Mesendoderm (in vitro differentiated cells): ENCODE results near the gene TLR2.
A peak's percentile ranks its signal among the peaks of the same experiment; 100 is the strongest.

ENCODE experiments used
- DNase-seq: peaks from one replicate; pipeline ENCODE4 v3.0.0; 2013
- H2AK5ac ChIP-seq: 2 replicates; pipeline ENCODE4 v1.6.1; 2013; ENCODE audit warnings: low read length, inconsistent platforms
- H2BK120ac ChIP-seq: 2 replicates; pipeline ENCODE4 v1.6.1; 2013; ENCODE audit warnings: low read depth, mild to moderate bottlenecking, low read length, moderate library complexity, mixed read lengths
- H2BK15ac ChIP-seq: replicated peaks from 2 replicates; pipeline ENCODE4 v1.6.1; 2013; ENCODE audit warnings: low read depth, mild to moderate bottlenecking, moderate library complexity
- H2BK5ac ChIP-seq: 2 replicates; pipeline ENCODE4 v1.6.1; 2013; ENCODE audit warnings: low read length, inconsistent platforms
- H3K18ac ChIP-seq: 2 replicates; pipeline ENCODE4 v1.6.1; 2013; ENCODE audit warnings: mild to moderate bottlenecking, low read length, mixed read lengths
- H3K23ac ChIP-seq: one replicate; pipeline ENCODE4 v1.6.1; 2013; ENCODE audit warnings: low read length
- H3K27ac ChIP-seq: 2 replicates; pipeline ENCODE4 v1.5.1; 2013; ENCODE audit warnings: low read depth, mild to moderate bottlenecking, inconsistent platforms, low read length, moderate library complexity
- H3K27me3 ChIP-seq: 2 replicates; pipeline ENCODE4 v1.6.1; 2013; ENCODE audit warnings: low read length, control low read depth, mild to moderate bottlenecking, inconsistent platforms; ENCODE audit not compliant: insufficient read depth, poor library complexity
- H3K36me3 ChIP-seq: 2 replicates; pipeline ENCODE4 v1.6.1; 2013; ENCODE audit warnings: low read length, inconsistent platforms; ENCODE audit not compliant: control insufficient read depth, insufficient read depth
- H3K4ac ChIP-seq: one replicate; pipeline ENCODE4 v1.6.1; 2013; ENCODE audit warnings: low read depth, mild to moderate bottlenecking, low read length, moderate library complexity
- H3K4me1 ChIP-seq: 2 replicates; pipeline ENCODE4 v1.6.1; 2013; ENCODE audit warnings: low read depth, low read length, inconsistent platforms; ENCODE audit not compliant: control insufficient read depth
- H3K4me2 ChIP-seq: 2 replicates; pipeline ENCODE4 v1.6.1; 2013; ENCODE audit warnings: low read length
- H3K4me3 ChIP-seq: 2 replicates; pipeline ENCODE4 v1.5.1; 2013; ENCODE audit warnings: mild to moderate bottlenecking, low read length
- H3K56ac ChIP-seq: one replicate; pipeline ENCODE4 v1.6.1; 2013; ENCODE audit warnings: low read length
- H3K79me1 ChIP-seq: 2 replicates; pipeline ENCODE4 v1.6.1; 2013; ENCODE audit warnings: low read length, inconsistent platforms
- H3K79me2 ChIP-seq: 2 replicates; pipeline ENCODE4 v1.6.1; 2013; ENCODE audit warnings: mild to moderate bottlenecking, low read length; ENCODE audit not compliant: control insufficient read depth, insufficient read depth
- H3K9ac ChIP-seq: 2 replicates; pipeline ENCODE4 v1.6.1; 2013; ENCODE audit warnings: low read length, inconsistent platforms
- H4K5ac ChIP-seq: one replicate; pipeline ENCODE4 v1.6.1; 2013; ENCODE audit warnings: low read length
- H4K8ac ChIP-seq: one replicate; pipeline ENCODE4 v1.6.1; 2013; ENCODE audit warnings: low read depth, mild to moderate bottlenecking, control low read depth, low read length, moderate library complexity
- WGBS: extraction: QIAGEN DNeasy Blood & Tissue Kit; methylation state at CpG from one replicate; pipeline ENCODE4 v1.1.7; 2013; ENCODE audit warnings: low lambda C conversion rate, missing lambda C conversion rate; ENCODE audit not compliant: insufficient coverage; ENCODE audit errors: extremely low coverage; 5-methylcytosine and 5-hydroxymethylcytosine counted together

TLR2 gene

GRCh38 chr4:153725831-153726154 is 41.7 kb downstream of the TLR2 start:
- no peak overlapping the region for H3K18ac ChIP-seq
- H3K4ac ChIP-seq, result no peak overlapping the region
- no peaks in the 10 kb centered on the region for H3K79me1 ChIP-seq
- no peak overlapping the region for H3K23ac ChIP-seq
- no CpG with 5 or more reads among the region's 1 CpG for WGBS
- no peak overlapping the region for H3K56ac ChIP-seq
- no peak overlapping the region for H2BK5ac ChIP-seq
- H2BK15ac ChIP-seq, result no peak overlapping the region
- DNase-seq, result no peak
- no peaks in the 10 kb centered on the region for H3K36me3 ChIP-seq
- H3K4me1 ChIP-seq, result no peaks in the 10 kb centered on the region
- H4K8ac ChIP-seq, result no peak overlapping the region
- no peak overlapping the region for H3K9ac ChIP-seq
- H2BK120ac ChIP-seq, result no peak overlapping the region
- no peak overlapping the region for H2AK5ac ChIP-seq
- no peaks in the 10 kb centered on the region for H3K79me2 ChIP-seq
- no peak overlapping the region for H3K4me3 ChIP-seq
- H3K27me3 ChIP-seq, result no peaks in the 10 kb centered on the region
- H4K5ac ChIP-seq, result no peak overlapping the region
- H3K27ac ChIP-seq, result no peak overlapping the region
- no peak overlapping the region for H3K4me2 ChIP-seq

GRCh38 chr4:153728151-153728550 is 44.1 kb downstream of the TLR2 start:
- WGBS, result no CpG with 5 or more reads among the region's 5 CpGs
- no peaks in the 10 kb centered on the region for H3K4me1 ChIP-seq
- no peak overlapping the region for H2BK5ac ChIP-seq
- H3K23ac ChIP-seq, result no peak overlapping the region
- no peak overlapping the region for H2AK5ac ChIP-seq
- H3K4me2 ChIP-seq, result no peak overlapping the region
- no peaks in the 10 kb centered on the region for H3K36me3 ChIP-seq
- H3K18ac ChIP-seq, result no peak overlapping the region
- H3K27ac ChIP-seq, result no peak overlapping the region
- no peaks in the 10 kb centered on the region for H3K27me3 ChIP-seq
- H2BK120ac ChIP-seq, result no peak overlapping the region
- no peak for DNase-seq
- no peaks in the 10 kb centered on the region for H3K79me2 ChIP-seq
- H3K56ac ChIP-seq, result no peak overlapping the region
- H3K79me1 ChIP-seq, result no peaks in the 10 kb centered on the region
- no peak overlapping the region for H3K9ac ChIP-seq
- H2BK15ac ChIP-seq, result no peak overlapping the region
- H3K4ac ChIP-seq, result no peak overlapping the region
- H4K5ac ChIP-seq, result no peak overlapping the region
- H3K4me3 ChIP-seq, result no peak overlapping the region
- H4K8ac ChIP-seq, result no peak overlapping the region

GRCh38 chr4:153728660-153729059 is 44.6 kb downstream of the TLR2 start:
- no peak overlapping the region for H2BK5ac ChIP-seq
- H3K36me3 ChIP-seq, result no peaks in the 10 kb centered on the region
- no peaks in the 10 kb centered on the region for H3K79me2 ChIP-seq
- no peak overlapping the region for H2BK120ac ChIP-seq
- no peak overlapping the region for H3K18ac ChIP-seq
- H3K4me3 ChIP-seq, result no peak overlapping the region
- no peaks in the 10 kb centered on the region for H3K79me1 ChIP-seq
- H3K9ac ChIP-seq, result no peak overlapping the region
- no CpG with 5 or more reads among the region's 4 CpGs for WGBS
- no peaks in the 10 kb centered on the region for H3K4me1 ChIP-seq
- no peak overlapping the region for H2BK15ac ChIP-seq
- H3K4me2 ChIP-seq, result no peak overlapping the region
- no peak overlapping the region for H3K56ac ChIP-seq
- no peak overlapping the region for H3K23ac ChIP-seq
- no peak for DNase-seq
- H3K27ac ChIP-seq, result no peak overlapping the region
- H4K5ac ChIP-seq, result no peak overlapping the region
- no peaks in the 10 kb centered on the region for H3K27me3 ChIP-seq
- H2AK5ac ChIP-seq, result no peak overlapping the region
- no peak overlapping the region for H4K8ac ChIP-seq
- no peak overlapping the region for H3K4ac ChIP-seq

GRCh38 chr4:153729895-153730294 is 45.8 kb downstream of the TLR2 start:
- Histone ChIP-seq H3K36me3 (no peaks in the 10 kb centered on the region), H3K27ac (no peak overlapping the region), H3K23ac (no peak overlapping the region), H3K79me2 (no peaks in the 10 kb centered on the region), H4K8ac (no peak overlapping the region), H2BK120ac (no peak overlapping the region), H3K4me3 (no peak overlapping the region), H3K4me2 (no peak overlapping the region), H3K27me3 (no peaks in the 10 kb centered on the region), H2AK5ac (no peak overlapping the region), H2BK5ac (no peak overlapping the region), H3K4ac (no peak overlapping the region), H2BK15ac (no peak overlapping the region), H3K79me1 (no peaks in the 10 kb centered on the region), H3K18ac (no peak overlapping the region), H4K5ac (no peak overlapping the region), H3K4me1 (no peaks in the 10 kb centered on the region), H3K56ac (no peak overlapping the region), H3K9ac (no peak overlapping the region)
- peak; percentile 6 for DNase-seq
- no CpG with 5 or more reads among the region's 2 CpGs for WGBS

- no peak overlapping the region for H3K9ac ChIP-seq
- no peak overlapping the region for H3K4ac ChIP-seq
- no peak overlapping the region for H3K18ac ChIP-seq
- no CpG with 5 or more reads among the region's 3 CpGs for WGBS
- H3K79me1 ChIP-seq, result no peaks in the 10 kb centered on the region
- no peak overlapping the region for H3K4me2 ChIP-seq
- no peak overlapping the region for H2BK120ac ChIP-seq
- H4K8ac ChIP-seq, result no peak overlapping the region
- H3K27me3 ChIP-seq, result no peaks in the 10 kb centered on the region
- no peak overlapping the region for H3K27ac ChIP-seq
- H3K79me2 ChIP-seq, result no peaks in the 10 kb centered on the region
- no peak for DNase-seq
- no peaks in the 10 kb centered on the region for H3K4me1 ChIP-seq
- no peak overlapping the region for H3K4me3 ChIP-seq
- no peak overlapping the region for H3K56ac ChIP-seq
- no peak overlapping the region for H2AK5ac ChIP-seq
- no peaks in the 10 kb centered on the region for H3K36me3 ChIP-seq
- no peak overlapping the region for H2BK15ac ChIP-seq
- no peak overlapping the region for H4K5ac ChIP-seq
- H3K23ac ChIP-seq, result no peak overlapping the region
- no peak overlapping the region for H2BK5ac ChIP-seq
These were observed 47.2 kb downstream of the TLR2 start for GRCh38 chr4:153731239-153731638.

- Histone ChIP-seq H2BK120ac (no peak overlapping the region), H3K79me1 (no peaks in the 10 kb centered on the region), H3K56ac (no peak overlapping the region), H2BK15ac (no peak overlapping the region), H3K23ac (no peak overlapping the region), H3K36me3 (no peaks in the 10 kb centered on the region), H3K4me3 (no peak overlapping the region), H4K8ac (no peak overlapping the region), H3K18ac (no peak overlapping the region), H3K4ac (no peak overlapping the region), H3K4me1 (no peaks in the 10 kb centered on the region), H4K5ac (no peak overlapping the region), H3K27me3 (no peaks in the 10 kb centered on the region), H2AK5ac (no peak overlapping the region), H3K79me2 (no peaks in the 10 kb centered on the region), H3K9ac (no peak overlapping the region), H2BK5ac (no peak overlapping the region), H3K4me2 (no peak overlapping the region), H3K27ac (no peak overlapping the region)
- no peak for DNase-seq
- no CpG with 5 or more reads among the region's 4 CpGs for WGBS
These were observed 49.8 kb downstream of the TLR2 start for GRCh38 chr4:153733751-153734448.
